GM23338 (cell line): ENCODE data around the gene NYAP1.

Source experiments
- CREB1 ChIP-seq: fragments of 250-450 bp; sonication (Bioruptor Pico); IDR thresholded peaks from 2 replicates; pipeline ENCODE4 v1.5.0; 2020; ENCODE audit warnings: low read depth, mild to moderate bottlenecking, moderate library complexity
- CTCF ChIP-seq, 2 experiments: fragments of 200-600 bp in 1 of 2; sonication (generic) in 1 of 2; conservative IDR thresholded peaks; 2 replicates each; pipeline versions ENCODE4 v1.5.1 to v1.6.1; 2016 to 2017; ENCODE audit warnings: antibody characterized with exemption in 2 of 2, low read depth in 2 of 2, mild to moderate bottlenecking in 2 of 2, moderate library complexity in 1 of 2
- EZH2 ChIP-seq: fragments of 200-600 bp; sonication (generic); IDR thresholded peaks from one replicate; pipeline ENCODE4 v1.8.0; 2017; ENCODE audit warnings: antibody characterized with exemption, mild to moderate bottlenecking, low read depth; ENCODE audit not compliant: unreplicated experiment
- EZH2phosphoT487 ChIP-seq: fragments of 200-600 bp; sonication (generic); IDR thresholded peaks from one replicate; pipeline ENCODE4 v1.8.1; 2018; ENCODE audit warnings: antibody characterized with exemption; ENCODE audit not compliant: unreplicated experiment
- JUNB ChIP-seq: IDR thresholded peaks from one replicate; pipeline ENCODE4 v1.6.1; 2016; ENCODE audit warnings: antibody characterized with exemption; ENCODE audit not compliant: unreplicated experiment
- POLR2AphosphoS5 ChIP-seq: IDR thresholded peaks from 2 replicates; pipeline ENCODE4 v1.6.1; 2016; ENCODE audit warnings: antibody characterized with exemption, low read depth
- ZNF114 ChIP-seq: fragments of 250-450 bp; sonication (Bioruptor Pico); IDR thresholded peaks from 2 replicates; pipeline ENCODE4 v1.5.0; 2020; ENCODE audit warnings: mild to moderate bottlenecking, moderate library complexity
- ZNF331 ChIP-seq: fragments of 250-450 bp; sonication (Bioruptor Pico); IDR thresholded peaks from 2 replicates; pipeline ENCODE4 v1.5.0; 2020; ENCODE audit warnings: low read depth, mild to moderate bottlenecking, moderate library complexity
- TF ChIP-seq, protein P1 (sequence below): IDR thresholded peaks from one replicate; pipeline ENCODE4 v1.6.1; 2018; ENCODE audit warnings: antibody characterized with exemption; ENCODE audit not compliant: unreplicated experiment
- TF ChIP-seq, protein P2 (sequence below): IDR thresholded peaks from 2 replicates; pipeline ENCODE4 v1.6.1; 2016; ENCODE audit warnings: antibody characterized with exemption

DNA sequence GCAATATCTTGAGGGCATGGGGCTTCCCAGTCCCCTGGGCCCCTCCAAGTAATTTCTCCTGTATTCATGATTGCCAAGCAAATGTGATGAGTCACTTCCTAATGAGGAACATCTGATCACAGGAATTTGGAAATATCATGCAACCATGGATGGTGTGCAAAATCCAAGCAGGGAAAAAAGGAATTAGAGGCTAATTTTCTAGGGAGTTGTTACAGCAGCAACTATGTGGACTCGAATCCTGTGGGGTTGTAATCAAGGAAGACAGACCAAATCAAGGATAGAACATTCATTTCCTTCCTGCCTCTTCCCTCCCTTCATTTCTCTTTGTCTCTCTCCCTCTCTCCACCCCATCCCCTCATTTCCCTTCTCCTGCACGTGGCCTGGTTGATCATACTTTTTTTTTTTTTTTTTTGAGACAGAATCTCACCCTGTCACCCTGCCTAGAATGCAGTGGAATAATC lies 31.4 kb downstream of the NYAP1 start:
- no peak for TF ChIP-seq CTCF (conservative IDR thresholded peaks at IDR 0.05; ENCODE audit: low read depth in 2 of 2)
- no peak for TF ChIP-seq POLR2AphosphoS5
- TF ChIP-seq EZH2 = no peak
- no peak for TF ChIP-seq CREB1
- TF ChIP-seq, protein P1, sequence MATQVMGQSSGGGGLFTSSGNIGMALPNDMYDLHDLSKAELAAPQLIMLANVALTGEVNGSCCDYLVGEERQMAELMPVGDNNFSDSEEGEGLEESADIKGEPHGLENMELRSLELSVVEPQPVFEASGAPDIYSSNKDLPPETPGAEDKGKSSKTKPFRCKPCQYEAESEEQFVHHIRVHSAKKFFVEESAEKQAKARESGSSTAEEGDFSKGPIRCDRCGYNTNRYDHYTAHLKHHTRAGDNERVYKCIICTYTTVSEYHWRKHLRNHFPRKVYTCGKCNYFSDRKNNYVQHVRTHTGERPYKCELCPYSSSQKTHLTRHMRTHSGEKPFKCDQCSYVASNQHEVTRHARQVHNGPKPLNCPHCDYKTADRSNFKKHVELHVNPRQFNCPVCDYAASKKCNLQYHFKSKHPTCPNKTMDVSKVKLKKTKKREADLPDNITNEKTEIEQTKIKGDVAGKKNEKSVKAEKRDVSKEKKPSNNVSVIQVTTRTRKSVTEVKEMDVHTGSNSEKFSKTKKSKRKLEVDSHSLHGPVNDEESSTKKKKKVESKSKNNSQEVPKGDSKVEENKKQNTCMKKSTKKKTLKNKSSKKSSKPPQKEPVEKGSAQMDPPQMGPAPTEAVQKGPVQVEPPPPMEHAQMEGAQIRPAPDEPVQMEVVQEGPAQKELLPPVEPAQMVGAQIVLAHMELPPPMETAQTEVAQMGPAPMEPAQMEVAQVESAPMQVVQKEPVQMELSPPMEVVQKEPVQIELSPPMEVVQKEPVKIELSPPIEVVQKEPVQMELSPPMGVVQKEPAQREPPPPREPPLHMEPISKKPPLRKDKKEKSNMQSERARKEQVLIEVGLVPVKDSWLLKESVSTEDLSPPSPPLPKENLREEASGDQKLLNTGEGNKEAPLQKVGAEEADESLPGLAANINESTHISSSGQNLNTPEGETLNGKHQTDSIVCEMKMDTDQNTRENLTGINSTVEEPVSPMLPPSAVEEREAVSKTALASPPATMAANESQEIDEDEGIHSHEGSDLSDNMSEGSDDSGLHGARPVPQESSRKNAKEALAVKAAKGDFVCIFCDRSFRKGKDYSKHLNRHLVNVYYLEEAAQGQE = no peak
- TF ChIP-seq ZNF114 (CRISPR knock-in tag) = no peak
- no peak for TF ChIP-seq ZNF331
- no peak for TF ChIP-seq EZH2phosphoT487
- no peak for TF ChIP-seq JUNB
- TF ChIP-seq, protein P2, sequence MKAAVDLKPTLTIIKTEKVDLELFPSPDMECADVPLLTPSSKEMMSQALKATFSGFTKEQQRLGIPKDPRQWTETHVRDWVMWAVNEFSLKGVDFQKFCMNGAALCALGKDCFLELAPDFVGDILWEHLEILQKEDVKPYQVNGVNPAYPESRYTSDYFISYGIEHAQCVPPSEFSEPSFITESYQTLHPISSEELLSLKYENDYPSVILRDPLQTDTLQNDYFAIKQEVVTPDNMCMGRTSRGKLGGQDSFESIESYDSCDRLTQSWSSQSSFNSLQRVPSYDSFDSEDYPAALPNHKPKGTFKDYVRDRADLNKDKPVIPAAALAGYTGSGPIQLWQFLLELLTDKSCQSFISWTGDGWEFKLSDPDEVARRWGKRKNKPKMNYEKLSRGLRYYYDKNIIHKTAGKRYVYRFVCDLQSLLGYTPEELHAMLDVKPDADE = no peak
